GM12878 (cell line): ENCODE results near the gene CCM2.
"Not testable (repeated sequence)": the region's sequence is repeated elsewhere in the genome, so short reads cannot be mapped to it uniquely, and the experiment has no call there.

Experiments
- CTCF ChIP-seq, 3 experiments: IDR thresholded peaks in 2 of 3; conservative IDR thresholded peaks in 1 of 3; 2 replicates each; pipeline ENCODE4 v1.5.1; 2011; ENCODE audit warnings: low read depth in 3 of 3, low read length in 3 of 3, mild to moderate bottlenecking in 3 of 3, control low read depth in 2 of 3, moderate library complexity in 2 of 3, inconsistent platforms in 1 of 3, mixed read lengths in 1 of 3; ENCODE audit not compliant: control insufficient read depth in 2 of 3, insufficient read depth in 1 of 3; ENCODE audit errors: extremely low read depth in 1 of 3
- EGR1 ChIP-seq, 2 experiments: IDR thresholded peaks; 1 replicate in 1 of 2; 2 replicates in 1 of 2; pipeline ENCODE4 v1.6.1; 2011 to 2012; ENCODE audit warnings: low read depth in 2 of 2, low read length in 2 of 2, borderline replicate concordance in 1 of 2, mild to moderate bottlenecking in 1 of 2, moderate library complexity in 1 of 2
- FOXM1 ChIP-seq: IDR thresholded peaks from 2 replicates; pipeline ENCODE4 v1.6.1; 2012; ENCODE audit warnings: low read depth, mild to moderate bottlenecking, inconsistent platforms, low read length, moderate library complexity
- MAX ChIP-seq: IDR thresholded peaks from 2 replicates; pipeline ENCODE4 v1.6.1; 2012; ENCODE audit warnings: low read depth, low read length, improper control_type of control experiment
- NFIC ChIP-seq: IDR thresholded peaks from 2 replicates; pipeline ENCODE4 v1.6.1; 2012; ENCODE audit warnings: low read depth, mild to moderate bottlenecking, inconsistent platforms, low read length, moderate library complexity
- REST ChIP-seq: IDR thresholded peaks from 2 replicates; pipeline ENCODE4 v1.6.1; 2012; ENCODE audit warnings: mild to moderate bottlenecking, low read depth, low read length
- SIN3A ChIP-seq: IDR thresholded peaks from 2 replicates; pipeline ENCODE4 v1.6.1; 2012; ENCODE audit warnings: low read depth, low read length, improper control_type of control experiment
- TAF1 ChIP-seq: IDR thresholded peaks from 2 replicates; pipeline ENCODE4 v1.6.1; 2011; ENCODE audit warnings: mild to moderate bottlenecking, low read depth, low read length, borderline replicate concordance
- YBX1 ChIP-seq: fragments of 450-650 bp; IDR thresholded peaks from 2 replicates; pipeline ENCODE4 v1.6.1; 2016; ENCODE audit warnings: antibody characterized with exemption

- TF ChIP-seq CTCF (IDR thresholded peaks at IDR 0.05 in 2 of 3, conservative IDR thresholded peaks at IDR 0.05 in 1 of 3; ENCODE audit: control insufficient read depth in 2 of 3, extremely low read depth in 1 of 3, insufficient read depth in 1 of 3, low read depth in 3 of 3, low read length in 3 of 3); FOXM1; TAF1; EGR1 (IDR thresholded peaks at IDR 0.05; ENCODE audit: borderline replicate concordance in 1 of 2, low read depth in 2 of 2, low read length in 2 of 2); MAX; YBX1; REST; NFIC; SIN3A: not testable (repeated sequence)
Measured at GRCh38 chr7:45034710-45035109, 34.7 kb downstream of the CCM2 start.
